ENCODE results near the gene LBH. TPM values are rescaled to one million over a fixed set of nuclear protein-coding genes. Genes with fewer than 3 reads are reported as not detected.

Gene LBH
- total and polyA plus RNA-seq, 8 donors: 6.6 to 39.8 (median 17.0) TPM

- Histone ChIP-seq H3K36me3 (no peaks in the 10 kb centered on the region), H3K4me3 (no peak overlapping the region), H3K27ac (no peak overlapping the region), H3K27me3 (no peaks in the 10 kb centered on the region), H3K4me1 (no peaks in the 10 kb centered on the region), H3K9me3 (no peaks in the 10 kb centered on the region)
- TF ChIP-seq POLR2AphosphoS5 (IDR thresholded peaks at IDR 0.05) (no peak), POLR2A (IDR thresholded peaks at IDR 0.05) (no peak), CTCF (IDR thresholded peaks at IDR 0.05) (no peak), EP300 (IDR thresholded peaks at IDR 0.05) (no peak)
- no peak for DNase-seq
- intact Hi-C loops (cut with DNase I; ENCODE audit: low total_unique reads): no loop called here
- 70 to 79% (median 79%) methylated on average over 2 of the region's 2 CpGs for WGBS, 5 donors
Measured at GRCh38 chr2:30188292-30188691, 43.0 kb upstream of the LBH start.

GRCh38 chr2:30190637-30191036, 40.7 kb upstream of the LBH start:
- no peaks in the 10 kb centered on the region for H3K4me1 ChIP-seq

GRCh38 chr2:30191107-30191506, 40.2 kb upstream of the LBH start:
- Histone ChIP-seq H3K27ac (no peak overlapping the region), H3K27me3 (no peaks in the 10 kb centered on the region), H3K9me3 (no peaks in the 10 kb centered on the region), H3K36me3 (no peaks in the 10 kb centered on the region), H3K4me3 (no peak overlapping the region), H3K4me1 (no peaks in the 10 kb centered on the region)
- intact Hi-C loops (cut with DNase I; ENCODE audit: low total_unique reads): no loop called here
- peak in 1 of 2 donors; percentile 7 for DNase-seq
- no peak for TF ChIP-seq POLR2AphosphoS5 (IDR thresholded peaks at IDR 0.05)
- no peak for TF ChIP-seq EP300 (IDR thresholded peaks at IDR 0.05)
- no peak for TF ChIP-seq CTCF (IDR thresholded peaks at IDR 0.05)
- no peak for TF ChIP-seq POLR2A (IDR thresholded peaks at IDR 0.05)
- WGBS, 5 donors: 92 to 96% (median 95%) methylated on average over 10 of the region's 10 CpGs

More at GRCh38 chr2:30190637-30191036, 40.7 kb upstream of the LBH start:
- peak in 1 of 2 donors; percentile 21 for DNase-seq
- H3K36me3 ChIP-seq: no peaks in the 10 kb centered on the region
- 91 to 96% (median 93%) methylated on average over 13 of the region's 13 CpGs for WGBS, 5 donors
- H3K9me3 ChIP-seq: no peaks in the 10 kb centered on the region
- no peaks in the 10 kb centered on the region for H3K27me3 ChIP-seq
- intact Hi-C loops (cut with DNase I; ENCODE audit: low total_unique reads): no loop called here
- no peak overlapping the region for H3K27ac ChIP-seq
- TF ChIP-seq EP300 (IDR thresholded peaks at IDR 0.05) (no peak), POLR2A (IDR thresholded peaks at IDR 0.05) (no peak), CTCF (IDR thresholded peaks at IDR 0.05) (no peak), POLR2AphosphoS5 (IDR thresholded peaks at IDR 0.05) (no peak)
- H3K4me3 ChIP-seq: no peak overlapping the region

- Histone ChIP-seq H3K4me1 (no peaks in the 10 kb centered on the region), H3K27me3 (no peaks in the 10 kb centered on the region), H3K9me3 (no peaks in the 10 kb centered on the region), H3K36me3 (no peaks in the 10 kb centered on the region), H3K4me3 (no peak overlapping the region), H3K27ac (no peak overlapping the region)
- intact Hi-C loops (cut with DNase I; ENCODE audit: low total_unique reads): no loop called here
- DNase-seq: peak in 1 of 2 donors; percentile 11
- 47 to 70% (median 64%) methylated on average over 7 of the region's 7 CpGs for WGBS, 5 donors
- TF ChIP-seq POLR2AphosphoS5 (IDR thresholded peaks at IDR 0.05) (no peak), EP300 (IDR thresholded peaks at IDR 0.05) (no peak), POLR2A (IDR thresholded peaks at IDR 0.05) (no peak), CTCF (IDR thresholded peaks at IDR 0.05) (no peak)
Measured at GRCh38 chr2:30191819-30192271, 39.5 kb upstream of the LBH start.
